Measurements from ENCODE around the gene FAM107B.
"Not testable (repeated sequence)": the region's sequence is repeated elsewhere in the genome, so short reads cannot be mapped to it uniquely, and the experiment has no call there.

DNA sequence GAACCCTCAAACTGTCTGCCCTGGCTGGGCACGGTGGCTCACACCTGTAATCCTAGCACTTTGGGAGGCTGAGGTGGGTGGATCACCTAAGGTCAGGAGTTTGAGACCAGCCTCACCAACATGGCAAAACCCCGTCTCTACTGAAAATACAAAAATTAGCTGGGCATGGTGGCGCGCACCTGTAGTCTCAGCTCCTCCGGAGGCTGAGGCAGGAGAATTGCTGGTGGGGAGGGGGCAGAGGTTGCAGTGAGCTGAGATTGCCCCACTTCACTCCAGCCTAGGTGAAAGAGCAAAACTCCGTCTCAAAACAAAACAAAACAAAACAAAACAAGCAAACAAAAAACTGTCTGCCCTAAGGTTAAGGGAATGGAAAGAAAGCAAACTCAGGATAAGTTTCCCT, 115.6 kb downstream of the FAM107B start:
- TF ChIP-seq, protein P1, sequence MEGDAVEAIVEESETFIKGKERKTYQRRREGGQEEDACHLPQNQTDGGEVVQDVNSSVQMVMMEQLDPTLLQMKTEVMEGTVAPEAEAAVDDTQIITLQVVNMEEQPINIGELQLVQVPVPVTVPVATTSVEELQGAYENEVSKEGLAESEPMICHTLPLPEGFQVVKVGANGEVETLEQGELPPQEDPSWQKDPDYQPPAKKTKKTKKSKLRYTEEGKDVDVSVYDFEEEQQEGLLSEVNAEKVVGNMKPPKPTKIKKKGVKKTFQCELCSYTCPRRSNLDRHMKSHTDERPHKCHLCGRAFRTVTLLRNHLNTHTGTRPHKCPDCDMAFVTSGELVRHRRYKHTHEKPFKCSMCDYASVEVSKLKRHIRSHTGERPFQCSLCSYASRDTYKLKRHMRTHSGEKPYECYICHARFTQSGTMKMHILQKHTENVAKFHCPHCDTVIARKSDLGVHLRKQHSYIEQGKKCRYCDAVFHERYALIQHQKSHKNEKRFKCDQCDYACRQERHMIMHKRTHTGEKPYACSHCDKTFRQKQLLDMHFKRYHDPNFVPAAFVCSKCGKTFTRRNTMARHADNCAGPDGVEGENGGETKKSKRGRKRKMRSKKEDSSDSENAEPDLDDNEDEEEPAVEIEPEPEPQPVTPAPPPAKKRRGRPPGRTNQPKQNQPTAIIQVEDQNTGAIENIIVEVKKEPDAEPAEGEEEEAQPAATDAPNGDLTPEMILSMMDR (conservative IDR thresholded peaks at IDR 0.05; ENCODE audit: low read depth in 2 of 2) = not testable (repeated sequence)
- TF ChIP-seq, protein P2, sequence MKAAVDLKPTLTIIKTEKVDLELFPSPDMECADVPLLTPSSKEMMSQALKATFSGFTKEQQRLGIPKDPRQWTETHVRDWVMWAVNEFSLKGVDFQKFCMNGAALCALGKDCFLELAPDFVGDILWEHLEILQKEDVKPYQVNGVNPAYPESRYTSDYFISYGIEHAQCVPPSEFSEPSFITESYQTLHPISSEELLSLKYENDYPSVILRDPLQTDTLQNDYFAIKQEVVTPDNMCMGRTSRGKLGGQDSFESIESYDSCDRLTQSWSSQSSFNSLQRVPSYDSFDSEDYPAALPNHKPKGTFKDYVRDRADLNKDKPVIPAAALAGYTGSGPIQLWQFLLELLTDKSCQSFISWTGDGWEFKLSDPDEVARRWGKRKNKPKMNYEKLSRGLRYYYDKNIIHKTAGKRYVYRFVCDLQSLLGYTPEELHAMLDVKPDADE (IDR thresholded peaks at IDR 0.05) = not testable (repeated sequence)
- not testable (repeated sequence) for TF ChIP-seq EZH2phosphoT487 (IDR thresholded peaks at IDR 0.05; ENCODE audit: unreplicated experiment)

Data from GM23338 (cell line).